Neural crest cell (in vitro differentiated cells): Measurements from ENCODE around the gene SLC49A3. TPM values are rescaled to one million over a fixed set of nuclear protein-coding genes. Genes with fewer than 3 reads are reported as not detected.

Experiments
- DNase-seq: peaks from one replicate; pipeline ENCODE4 v3.0.0; 2021; ENCODE audit warnings: low read depth, mixed read lengths, low spot score
- H3K27ac Mint-ChIP-seq: one replicate; pipeline ENCODE4 v1.8.0; 2021; ENCODE audit warnings: mild to moderate bottlenecking, mixed read lengths; ENCODE audit not compliant: unreplicated experiment
- H3K27me3 Mint-ChIP-seq: 2 replicates; pipeline ENCODE4 v1.8.0; 2021; ENCODE audit warnings: low read depth, mild to moderate bottlenecking, mixed read lengths
- H3K36me3 Mint-ChIP-seq: 2 replicates; pipeline ENCODE4 v1.8.0; 2021; ENCODE audit warnings: low read depth, mild to moderate bottlenecking, mixed read lengths
- H3K4me1 Mint-ChIP-seq: 2 replicates; pipeline ENCODE4 v1.8.0; 2021; ENCODE audit warnings: mixed read lengths
- H3K4me3 Mint-ChIP-seq: one replicate; pipeline ENCODE4 v1.8.0; 2021; ENCODE audit warnings: mild to moderate bottlenecking, mixed read lengths
- H3K9me3 Mint-ChIP-seq: 2 replicates; pipeline ENCODE4 v1.8.0; 2021; ENCODE audit warnings: mixed read lengths
- CTCF ChIP-seq: fragments of 200-600 bp; sonication (generic); conservative IDR thresholded peaks from 2 replicates; pipeline ENCODE4 v1.5.0; 2021; ENCODE audit warnings: antibody characterized with exemption, mild to moderate bottlenecking
- total RNA-seq: library from RNA; stranded (reverse); gene quantifications from 2 replicates; pipeline ENCODE4 v1.2.1, GENCODE V29; 2021

SLC49A3 gene
- total RNA-seq, 1 donor from 2014 or later, result 0.91 TPM

GRCh38 chr4:687971-688853 is 739 bp downstream of the SLC49A3 start:
- no peak for DNase-seq
- no peak for TF ChIP-seq CTCF
- H3K4me3 Mint-ChIP-seq, result no peak overlapping the region
- peaks cover 3% of the 10 kb centered on the region for H3K4me1 Mint-ChIP-seq
- H3K36me3 Mint-ChIP-seq, result no peaks in the 10 kb centered on the region
- H3K27ac Mint-ChIP-seq, result no peak overlapping the region
- H3K9me3 Mint-ChIP-seq, result no peaks in the 10 kb centered on the region
- H3K27me3 Mint-ChIP-seq, result peaks cover 4% of the 10 kb centered on the region

GRCh38 chr4:687048-687970 is 1.6 kb downstream of the SLC49A3 start:
- no peak overlapping the region for H3K27ac Mint-ChIP-seq
- TF ChIP-seq CTCF, result no peak
- H3K36me3 Mint-ChIP-seq, result no peaks in the 10 kb centered on the region
- no peak for DNase-seq
- peaks cover 4% of the 10 kb centered on the region for H3K27me3 Mint-ChIP-seq
- peaks cover 3% of the 10 kb centered on the region for H3K4me1 Mint-ChIP-seq
- no peak overlapping the region for H3K4me3 Mint-ChIP-seq
- no peaks in the 10 kb centered on the region for H3K9me3 Mint-ChIP-seq

- no peak for DNase-seq
- Mint-ChIP-seq H3K4me3 (no peak overlapping the region), H3K27me3 (peaks cover 4% of the 10 kb centered on the region)
Measured at GRCh38 chr4:686413-687040, 2.4 kb downstream of the SLC49A3 start.

GRCh38 chr4:685679-686412 is 3.1 kb downstream of the SLC49A3 start:
- H3K9me3 Mint-ChIP-seq, result no peaks in the 10 kb centered on the region
- peaks cover 4% of the 10 kb centered on the region for H3K27me3 Mint-ChIP-seq
- H3K4me3 Mint-ChIP-seq, result no peak overlapping the region
- TF ChIP-seq CTCF, result no peak
- H3K36me3 Mint-ChIP-seq, result no peaks in the 10 kb centered on the region
- H3K27ac Mint-ChIP-seq, result no peak overlapping the region
- no peak for DNase-seq
- peaks cover 3% of the 10 kb centered on the region for H3K4me1 Mint-ChIP-seq

More at GRCh38 chr4:686413-687040, 2.4 kb downstream of the SLC49A3 start:
- Mint-ChIP-seq H3K27ac (no peak overlapping the region), H3K36me3 (no peaks in the 10 kb centered on the region), H3K9me3 (no peaks in the 10 kb centered on the region), H3K4me1 (peaks cover 3% of the 10 kb centered on the region)
- no peak for TF ChIP-seq CTCF
